Measurements from ENCODE around the gene OR52K2. TPM values are rescaled to one million over a fixed set of nuclear protein-coding genes. Genes with fewer than 3 reads are reported as not detected.
"Not testable (repeated sequence)": the region's sequence is repeated elsewhere in the genome, so short reads cannot be mapped to it uniquely, and the experiment has no call there.

The OR52K2 gene
- total RNA-seq, result not detected
- long read RNA-seq, result 0 reads

DNA sequence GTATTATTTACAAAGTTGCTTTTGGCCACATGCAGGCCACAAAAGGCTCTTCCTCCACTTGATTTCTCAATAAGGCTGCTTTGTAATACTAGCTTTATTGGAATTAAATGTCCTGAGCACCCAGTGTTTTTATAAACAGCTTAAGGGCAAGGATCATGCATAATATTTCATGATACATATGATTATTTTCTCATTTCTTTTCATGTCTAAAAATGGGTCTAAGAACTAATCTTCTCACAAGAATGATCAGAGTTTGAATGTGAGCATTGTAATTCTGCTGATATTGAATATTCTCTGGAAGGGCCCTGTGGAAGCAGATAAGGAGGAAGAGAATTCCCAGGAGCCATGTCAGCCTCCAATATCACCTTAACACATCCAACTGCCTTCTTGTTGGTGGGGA lies at the start of gene OR52K2:
OR52K2 (plus strand) TSS at position 301 of the 400 bp plus-strand sequence; CDS start at position 346, 45 bp downstream.
- no peak for DNase-seq (ENCODE audit: low spot score)

DNA sequence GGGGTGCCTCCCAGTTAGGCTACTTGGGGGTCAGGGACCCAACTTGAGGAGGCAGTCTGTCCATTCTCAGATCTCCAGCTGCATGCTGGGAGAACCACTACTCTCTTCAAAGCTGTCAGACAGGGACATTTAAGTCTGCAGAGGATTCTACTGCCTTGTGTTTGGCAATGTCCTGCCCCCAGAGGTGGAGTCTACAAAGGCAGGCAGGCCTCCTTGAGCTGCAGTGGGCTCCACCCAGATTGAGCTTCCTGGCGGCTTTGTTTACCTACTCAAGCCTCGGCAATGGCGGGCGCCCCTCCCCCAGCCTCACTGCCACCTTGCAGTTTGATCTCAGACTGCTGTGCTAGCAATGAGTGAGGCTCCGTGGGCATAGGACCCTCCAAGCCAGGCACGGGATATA lies 42.9 kb upstream of the OR52K2 start:
- DNase-seq (ENCODE audit: low spot score), result not testable (repeated sequence)

DNA sequence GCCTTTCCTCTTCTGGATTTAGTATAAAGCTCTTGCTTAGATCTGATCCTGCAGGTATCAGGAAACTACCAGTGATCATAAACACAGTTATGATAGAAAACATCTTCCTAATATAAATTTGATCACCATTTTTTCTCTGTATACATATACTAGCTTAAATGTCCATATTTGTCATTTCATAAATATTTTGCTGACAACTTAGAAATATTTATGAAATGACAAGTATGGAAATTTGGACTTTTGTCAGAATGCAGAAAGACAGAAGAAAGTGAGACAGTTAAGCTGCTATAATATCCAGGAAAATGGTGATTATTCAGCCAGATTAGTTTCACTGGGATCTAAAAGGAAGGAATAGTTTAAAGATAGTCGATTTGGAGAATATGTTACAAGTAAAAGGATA lies 32.8 kb upstream of the OR52K2 start:
- DNase-seq (ENCODE audit: low spot score), result no peak

DNA sequence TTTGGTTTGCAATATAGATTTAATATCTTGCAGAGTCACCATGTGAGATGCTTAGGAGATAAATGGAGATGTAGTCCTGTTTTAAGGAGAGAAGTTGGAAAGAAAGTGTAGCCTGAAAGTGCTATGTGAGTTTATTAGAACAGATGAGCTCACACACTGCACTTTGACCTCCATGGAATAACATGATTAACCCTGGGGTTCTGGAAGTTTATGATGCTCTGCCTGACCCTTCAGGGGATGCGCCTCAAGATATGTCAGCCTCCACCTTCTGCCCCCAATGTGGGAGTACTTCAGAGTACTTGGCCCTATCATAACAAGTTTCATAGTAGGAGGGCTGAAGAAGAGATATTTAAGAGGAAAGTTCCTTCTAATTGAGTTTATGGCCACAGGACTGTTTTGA lies 32.3 kb upstream of the OR52K2 start:
- DNase-seq (ENCODE audit: low spot score), result no peak

DNA sequence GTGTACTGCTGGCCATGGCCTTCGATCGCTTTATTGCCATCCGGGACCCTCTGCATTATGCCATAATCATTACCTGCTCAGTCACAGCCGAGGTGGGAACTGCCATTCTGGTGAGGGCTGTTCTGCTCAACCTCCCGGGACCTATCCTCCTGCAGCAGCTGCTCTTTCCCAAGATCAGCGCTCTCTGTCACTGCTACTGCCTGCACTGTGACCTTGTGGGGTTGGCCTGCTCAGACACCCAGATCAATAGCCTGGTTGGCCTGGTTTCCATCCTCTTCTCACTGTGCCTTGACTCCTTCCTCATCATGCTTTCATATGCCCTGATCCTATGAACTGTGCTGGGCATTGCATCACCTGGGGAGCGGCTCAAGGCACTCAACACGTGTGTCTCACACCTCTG lies 30.7 kb upstream of the OR52K2 start:
- DNase-seq (ENCODE audit: low spot score), result no peak

DNA sequence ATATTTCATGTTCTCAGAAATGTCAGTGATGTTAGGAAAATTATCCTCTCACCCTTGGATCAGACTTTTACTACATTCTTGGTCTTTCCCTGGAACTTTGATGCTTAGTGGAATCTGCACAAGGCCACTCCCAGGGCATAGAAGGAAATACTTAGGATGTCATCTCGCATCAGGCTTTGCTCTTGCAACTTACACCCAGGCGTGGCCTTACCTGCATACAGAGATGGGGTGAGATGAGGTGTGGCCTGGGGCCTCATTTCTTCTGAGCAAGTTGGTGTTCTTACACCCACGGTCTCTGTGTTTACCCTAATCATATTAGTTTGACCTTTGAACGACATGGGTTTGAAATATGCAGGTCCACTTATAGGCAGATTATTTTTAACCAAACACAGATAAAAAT lies 19.0 kb upstream of the OR52K2 start:
- no peak for DNase-seq (ENCODE audit: low spot score)

DNA sequence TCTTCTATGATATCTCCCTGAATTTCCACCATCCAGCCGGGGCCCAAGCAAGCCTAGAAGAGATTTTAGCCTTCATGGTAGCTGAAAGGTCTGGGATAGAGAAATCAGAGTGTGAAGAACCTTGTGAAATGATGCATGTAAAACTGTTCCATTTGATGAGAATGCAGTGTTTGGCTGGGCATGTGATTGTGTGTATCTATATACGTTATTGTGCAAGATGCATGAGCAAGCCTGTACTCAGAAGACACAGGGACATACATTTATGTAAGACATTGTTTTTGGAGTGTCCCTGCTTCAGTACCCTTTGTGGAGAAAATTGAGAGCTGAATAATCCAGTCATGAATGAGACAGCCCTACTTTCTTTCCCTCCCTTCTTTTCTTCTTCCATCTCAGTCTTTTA lies 15.2 kb upstream of the OR52K2 start:
- DNase-seq (ENCODE audit: low spot score), result no peak

DNA sequence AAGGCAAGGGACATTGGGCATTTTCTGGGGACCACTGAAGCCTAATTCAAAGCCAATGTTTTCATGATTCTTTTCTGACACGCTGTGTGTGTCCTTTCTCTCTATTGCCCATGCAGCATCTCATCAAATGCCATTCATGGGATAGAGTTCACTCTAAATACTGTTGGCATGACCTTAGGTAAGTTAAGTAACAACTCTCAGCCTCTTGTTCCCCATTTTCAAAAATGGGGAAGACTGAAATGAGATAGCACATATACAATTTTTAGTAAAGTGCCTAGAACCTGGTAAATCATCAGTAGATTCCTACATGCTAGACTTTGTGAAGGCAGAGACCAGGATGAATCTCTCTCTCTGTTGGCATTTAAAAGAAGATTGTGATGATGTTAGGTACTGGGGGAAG lies 12.7 kb upstream of the OR52K2 start:
- DNase-seq (ENCODE audit: low spot score), result no peak

DNA sequence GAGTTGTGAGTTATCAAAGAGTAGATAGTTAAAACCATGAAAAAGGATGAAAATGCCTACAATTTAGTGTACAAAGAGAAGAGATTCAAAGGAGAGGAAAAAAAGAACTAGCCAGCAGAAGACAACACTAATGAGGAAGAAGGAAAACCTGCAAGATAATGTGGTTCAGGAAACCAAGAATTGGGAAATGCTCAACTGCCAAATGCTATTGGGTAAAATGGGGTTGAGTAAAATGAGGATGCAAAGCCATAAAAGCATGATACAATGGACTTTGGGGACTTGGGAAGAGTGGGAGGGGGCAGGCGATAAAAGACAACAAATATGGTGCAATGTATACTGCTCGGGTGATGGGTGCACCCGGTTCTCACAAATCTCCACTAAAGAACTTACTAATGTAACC lies 7.6 kb upstream of the OR52K2 start:
- DNase-seq (ENCODE audit: low spot score), result no peak

DNA sequence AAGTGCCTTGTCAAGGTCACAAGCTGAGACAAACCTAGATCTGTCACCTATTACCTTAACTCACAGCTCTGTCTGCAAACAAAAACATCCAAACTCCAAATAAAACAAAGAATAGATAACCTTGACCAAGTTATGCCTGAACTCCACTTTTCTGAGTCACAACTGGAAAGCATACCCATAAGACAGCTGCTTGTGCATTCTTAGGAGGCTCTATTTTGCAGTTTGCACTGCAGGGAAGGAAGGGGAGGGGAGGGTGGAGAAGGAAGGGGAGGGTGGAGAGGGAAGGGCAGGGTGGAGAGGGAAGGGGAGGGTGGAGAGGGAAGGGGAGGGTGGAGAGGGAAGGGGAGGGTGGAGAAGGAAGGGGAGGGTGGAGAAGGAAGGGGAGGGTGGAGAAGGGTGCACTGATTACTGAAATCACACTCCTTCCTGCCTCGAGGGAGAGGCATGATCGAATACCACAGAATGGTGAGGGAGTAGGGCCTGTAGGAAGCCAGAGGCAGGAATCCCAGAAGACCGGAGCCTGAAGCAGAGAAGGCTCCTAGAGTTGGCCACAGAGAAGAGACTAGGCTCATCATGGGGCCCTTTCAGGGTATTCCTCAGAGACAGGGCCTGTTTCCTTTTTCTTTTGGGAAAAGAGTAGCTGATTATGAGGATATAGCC lies 5.7 kb upstream of the OR52K2 start:
- no peak for DNase-seq (ENCODE audit: low spot score)

DNA sequence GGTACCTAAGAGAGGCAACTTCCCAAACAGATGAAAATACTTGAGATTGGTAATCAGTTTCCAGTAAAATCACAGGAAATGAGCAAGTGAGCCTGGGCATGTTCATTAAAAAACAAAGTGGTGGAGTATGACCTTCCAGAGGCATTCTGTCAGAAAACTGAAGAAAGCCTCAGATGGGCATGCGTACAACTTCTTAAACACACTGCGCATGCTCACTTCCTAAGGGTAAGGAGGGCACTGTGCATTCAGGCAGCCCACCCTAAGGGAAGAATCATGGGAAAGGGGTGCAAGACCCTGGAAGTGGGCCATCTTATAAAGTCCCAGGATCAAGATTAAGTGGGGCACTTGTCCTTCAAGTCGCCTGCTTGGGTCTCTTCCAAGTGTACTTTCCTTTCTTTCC lies 4.0 kb downstream of the OR52K2 start:
- no peak for DNase-seq (ENCODE audit: low spot score)

DNA sequence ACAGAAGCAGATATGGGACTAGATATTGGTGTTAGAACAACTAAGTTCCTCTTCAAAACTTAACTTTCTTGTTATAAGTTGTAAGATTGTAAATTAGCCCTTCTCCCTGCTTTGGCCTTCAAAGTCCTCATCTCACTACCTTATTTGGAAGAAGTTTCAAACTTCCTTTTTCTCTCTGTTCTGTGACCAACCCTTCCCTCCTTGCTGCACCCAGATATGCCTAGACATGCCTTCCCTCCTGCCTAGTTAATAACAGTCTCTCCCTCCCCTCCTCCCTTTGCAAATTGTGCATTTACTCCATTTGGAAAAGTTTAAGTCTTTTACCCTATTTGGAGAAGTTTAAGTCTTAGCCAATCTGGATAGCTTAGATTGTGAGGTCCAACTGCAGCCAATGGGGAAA lies 4.9 kb downstream of the OR52K2 start:
- no peak for DNase-seq (ENCODE audit: low spot score)

DNA sequence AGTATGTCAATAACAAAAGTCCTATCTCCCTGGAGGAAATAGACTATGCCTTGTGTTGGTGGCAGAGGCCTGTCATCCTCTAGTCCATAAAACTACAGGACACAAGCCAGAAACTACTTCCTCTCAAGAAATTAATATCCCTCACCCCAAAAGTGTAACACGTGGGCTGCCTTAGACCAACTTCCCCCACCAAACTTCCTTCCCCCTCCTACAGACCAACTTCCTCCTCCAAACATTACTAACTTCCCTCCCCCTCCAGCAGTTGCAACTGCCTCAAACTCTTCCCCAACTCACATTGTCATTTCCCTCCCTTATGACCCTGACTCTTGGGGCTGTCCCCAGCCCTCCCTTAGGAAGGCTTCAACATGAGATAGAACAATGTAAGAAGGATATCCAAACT lies 6.3 kb downstream of the OR52K2 start:
- no peak for DNase-seq (ENCODE audit: low spot score)

DNA sequence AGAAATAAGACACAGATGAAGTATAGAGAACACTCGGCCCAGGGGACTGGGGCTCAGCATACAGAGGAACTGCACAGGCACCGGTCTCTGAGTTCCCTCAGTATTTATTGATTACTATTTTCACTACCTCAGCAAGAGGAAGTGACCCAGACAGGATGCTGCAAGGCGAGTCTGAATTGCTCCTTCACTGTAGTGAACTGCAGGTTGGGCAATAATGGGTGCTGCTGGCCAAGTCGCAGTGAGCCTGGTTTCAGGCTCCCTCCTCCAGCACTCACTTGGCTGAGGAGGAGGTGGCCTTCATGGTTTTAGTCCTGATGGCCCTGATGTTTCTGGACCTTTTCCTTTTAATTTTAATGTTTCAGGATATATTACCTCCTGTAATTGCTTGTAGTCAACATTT lies 10.4 kb downstream of the OR52K2 start:
- no peak for DNase-seq (ENCODE audit: low spot score)

DNA sequence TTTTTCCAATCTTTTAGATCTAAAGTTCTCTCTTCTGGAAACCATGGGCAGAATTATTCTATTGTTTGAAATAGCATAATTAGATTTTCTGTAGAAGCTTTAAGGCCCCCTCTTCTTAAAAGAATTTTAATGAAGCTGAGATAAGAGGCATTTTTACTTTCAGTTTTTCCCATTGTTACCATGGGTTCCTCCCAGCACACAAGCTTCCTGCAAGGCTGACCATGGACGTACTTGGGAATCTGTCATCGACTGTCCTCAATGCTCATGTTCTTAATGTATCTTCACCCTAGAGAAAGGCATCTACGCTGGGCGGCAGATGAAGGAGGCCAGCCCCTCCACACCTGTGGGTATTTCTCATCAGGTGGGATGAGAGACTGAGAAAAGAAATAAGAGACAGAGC lies 11.1 kb downstream of the OR52K2 start:
- no peak for DNase-seq (ENCODE audit: low spot score)

DNA sequence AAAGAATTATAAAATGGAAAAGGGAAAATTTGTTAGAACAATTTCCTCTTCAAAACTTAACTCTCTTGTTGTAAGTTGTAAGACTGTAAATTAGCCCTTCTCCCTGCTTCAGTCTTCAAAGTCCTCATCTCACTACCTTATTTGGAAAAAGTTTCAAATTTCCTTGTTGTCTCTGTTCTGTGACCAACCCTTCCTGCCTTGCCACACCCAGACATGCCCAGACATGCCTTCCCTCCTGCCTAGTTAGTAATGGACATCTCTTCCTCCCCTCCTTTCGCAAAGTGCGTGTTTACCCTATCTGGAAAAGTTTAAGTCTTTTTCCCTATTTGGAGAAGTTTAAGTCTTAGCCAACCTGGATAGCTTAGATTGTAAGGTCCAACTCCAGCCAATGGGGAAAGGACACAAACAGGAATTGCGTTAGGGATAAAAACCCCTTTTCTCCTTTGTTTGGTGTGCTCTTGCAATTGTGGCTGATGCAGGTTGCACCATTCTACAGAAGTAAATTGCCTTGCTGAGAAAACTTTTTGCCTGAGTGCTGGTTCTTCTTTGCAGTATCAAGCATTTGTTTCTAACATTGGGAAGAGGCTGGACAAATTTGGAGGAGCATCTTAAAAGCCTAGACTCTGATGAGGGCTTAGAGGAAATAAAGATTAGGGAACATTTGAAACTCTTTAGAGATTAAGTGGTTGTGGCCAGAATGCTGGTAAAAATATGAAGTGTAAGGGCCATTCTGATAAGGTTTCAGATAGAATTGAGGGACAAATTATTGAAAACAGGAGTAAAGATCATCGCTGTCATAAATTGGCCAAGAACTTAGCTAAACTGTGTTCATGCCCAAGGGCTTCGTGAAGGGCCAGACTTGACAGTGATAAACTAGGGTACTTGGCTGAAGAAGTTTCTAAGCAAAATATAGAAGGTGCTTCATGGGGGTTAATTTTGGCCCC lies 15.4 kb downstream of the OR52K2 start:
- DNase-seq (ENCODE audit: low spot score), result no peak

DNA sequence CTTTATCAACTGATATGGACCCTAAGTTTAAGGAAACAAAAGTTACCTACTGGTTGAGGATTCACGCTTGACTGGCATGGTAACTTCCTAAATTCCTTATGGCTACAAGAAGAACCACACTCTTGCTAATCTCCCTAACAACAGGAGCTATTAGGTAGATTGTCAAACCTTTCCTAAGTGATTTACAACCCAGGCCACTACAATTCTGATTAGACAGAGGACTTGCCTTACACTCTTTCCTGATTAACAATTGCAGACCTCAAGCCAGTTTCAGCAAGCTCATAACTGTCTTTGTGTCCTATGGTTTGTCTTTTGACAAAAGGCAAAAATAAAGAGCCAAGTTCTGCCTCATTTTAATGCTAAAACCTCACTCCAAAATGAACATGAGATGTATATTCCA lies 16.3 kb downstream of the OR52K2 start:
- DNase-seq (ENCODE audit: low spot score), result no peak

DNA sequence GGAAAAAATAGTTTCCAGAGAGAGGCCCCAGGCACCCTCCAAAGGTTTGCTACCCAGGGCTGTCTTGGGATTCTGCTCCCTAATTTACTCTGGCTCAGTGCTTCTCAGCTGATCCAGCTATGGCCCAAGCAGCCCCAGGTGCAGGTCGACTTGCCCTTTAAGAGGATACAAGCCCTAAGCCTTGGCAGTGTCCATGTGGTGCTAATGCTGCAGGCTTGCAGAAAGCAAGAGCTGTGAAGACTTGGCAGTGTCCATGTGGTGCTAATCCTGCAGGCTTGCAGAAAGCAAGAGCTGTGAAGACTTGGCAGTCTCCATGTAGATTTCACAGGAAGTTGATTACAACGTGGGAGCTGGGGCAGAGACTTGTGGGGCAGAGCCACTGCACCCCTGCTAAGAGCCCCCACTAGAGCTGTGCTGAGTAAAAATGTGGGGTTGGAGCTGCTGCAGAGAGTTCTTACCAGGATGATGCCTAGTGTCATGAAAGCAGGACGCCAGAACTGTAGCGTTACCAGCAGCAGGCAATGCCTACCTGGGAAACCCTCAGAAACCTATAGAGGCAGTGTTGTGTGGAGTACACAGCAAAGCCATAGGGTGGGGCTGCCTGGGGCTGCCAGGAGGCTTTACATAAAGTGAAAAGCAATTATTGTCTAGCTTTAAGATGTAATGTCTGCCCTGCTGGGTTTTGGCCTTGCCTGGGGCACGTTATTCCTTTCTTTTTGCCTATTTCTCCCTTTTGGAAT lies 17.2 kb downstream of the OR52K2 start:
- no peak for DNase-seq (ENCODE audit: low spot score)

DNA sequence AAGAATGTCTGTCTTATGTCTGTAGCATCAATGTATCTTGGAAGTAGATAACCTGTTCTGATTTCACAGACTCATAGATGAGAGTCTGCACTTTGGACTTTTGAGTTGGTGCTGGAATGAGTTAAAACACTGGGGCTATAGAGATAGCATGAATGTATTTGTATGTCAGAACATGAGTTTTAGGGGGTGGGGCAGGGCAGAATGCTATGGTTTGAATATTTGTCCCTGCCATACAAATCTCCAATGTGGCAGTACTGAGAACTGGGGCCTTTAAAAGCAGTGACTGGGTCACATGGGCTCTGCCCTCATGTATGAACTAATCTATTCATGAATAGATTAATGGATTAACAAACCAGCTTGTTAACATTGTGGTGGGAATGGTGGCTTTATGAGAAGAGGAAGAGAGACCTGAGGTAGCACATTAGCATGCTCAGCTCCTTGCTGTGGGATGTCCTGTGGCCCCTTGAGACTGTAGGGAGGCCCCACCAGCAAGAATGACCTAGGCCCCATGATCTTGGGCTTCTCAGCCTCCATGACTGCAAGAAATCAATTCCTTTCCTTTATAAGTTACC lies 17.9 kb downstream of the OR52K2 start:
- no peak for DNase-seq (ENCODE audit: low spot score)

DNA sequence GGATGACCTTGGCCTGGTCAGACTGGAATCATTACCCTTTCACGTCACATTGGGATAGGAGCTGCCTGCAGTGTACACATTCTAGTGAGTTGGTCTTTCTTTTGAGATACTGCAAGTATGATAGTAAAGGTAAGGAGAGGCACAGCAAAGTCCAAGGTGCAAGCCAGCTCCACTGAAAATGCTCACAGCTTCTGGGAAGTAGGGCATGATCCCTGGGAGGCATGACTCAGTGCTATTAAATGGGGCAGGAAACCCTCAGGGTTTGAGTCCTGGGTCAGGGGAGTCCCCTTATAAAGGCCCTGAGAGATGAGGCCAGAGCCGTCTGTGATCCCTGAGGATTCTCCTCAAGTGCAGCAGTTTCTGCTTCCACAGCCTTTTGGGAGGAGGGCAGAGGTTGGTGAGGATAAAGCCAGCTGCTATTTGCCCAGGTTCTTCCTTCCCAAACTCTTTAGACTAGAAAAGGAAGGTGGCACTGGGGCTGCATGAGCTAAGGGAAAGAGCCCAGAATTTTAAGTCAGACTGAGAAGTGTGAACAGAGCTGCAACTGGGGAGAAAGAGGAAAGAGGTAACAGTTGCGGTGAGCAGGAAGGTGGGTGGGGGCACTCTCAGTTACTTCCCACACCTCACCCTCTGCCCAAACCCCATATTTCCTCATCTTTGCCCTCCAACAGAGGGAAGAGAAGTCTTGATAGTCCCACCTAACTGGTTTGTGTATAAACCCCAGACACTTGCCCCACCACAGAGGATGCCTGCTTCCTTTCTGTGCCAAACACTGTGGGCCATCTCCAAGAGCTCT lies 18.9 kb downstream of the OR52K2 start:
- DNase-seq (ENCODE audit: low spot score), result no peak

DNA sequence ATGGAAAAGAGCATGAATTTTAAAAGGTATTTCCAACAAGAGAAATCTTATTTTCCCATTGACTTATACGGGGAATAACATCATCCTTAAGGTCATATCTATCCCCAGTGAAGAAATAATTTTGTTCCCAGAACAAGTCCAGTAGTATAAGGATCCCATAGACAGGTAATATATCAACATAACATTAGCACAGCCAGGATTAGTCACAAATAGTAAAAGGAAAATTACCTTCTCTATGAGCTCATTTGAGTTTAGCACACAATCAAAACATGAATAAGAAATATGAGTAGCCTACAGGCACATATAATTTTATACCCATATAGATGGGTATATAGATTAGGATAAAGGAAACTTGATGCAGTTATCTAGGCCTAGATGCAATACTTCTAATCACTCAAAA lies 30.5 kb downstream of the OR52K2 start:
- DNase-seq (ENCODE audit: low spot score), result no peak
